ENCODE data around the gene MYH11.

The MYH11 gene

GRCh38 chr16:15752717-15753488 is 103.9 kb downstream of the MYH11 start:
- H3K9me3 ChIP-seq (ENCODE audit: insufficient read depth, low read depth, low read length): no peaks in the 10 kb centered on the region
- no peak for TF ChIP-seq CTCF (conservative IDR thresholded peaks at IDR 0.05; ENCODE audit: low read length)
- TF ChIP-seq EZH2phosphoT487 (IDR thresholded peaks at IDR 0.05; ENCODE audit: borderline replicate concordance): no peak
- no peak overlapping the region for H3K9ac ChIP-seq (ENCODE audit: low read depth, low read length, poor library complexity, severe bottlenecking)
- H3K36me3 ChIP-seq (ENCODE audit: insufficient read depth, low read length): no peaks in the 10 kb centered on the region
- H2AFZ ChIP-seq (ENCODE audit: low read length): no peak overlapping the region
- H3K9me2 ChIP-seq (replicated peaks; ENCODE audit: low read depth, low read length): no peaks in the 10 kb centered on the region
- no peak overlapping the region for H3K4me2 ChIP-seq (ENCODE audit: low read depth, low read length, poor library complexity, severe bottlenecking)
- H4K20me1 ChIP-seq (ENCODE audit: insufficient read depth, low read length, poor library complexity, severe bottlenecking): no peaks in the 10 kb centered on the region
- no peaks in the 10 kb centered on the region for H3K4me1 ChIP-seq (ENCODE audit: insufficient read depth, low read length, poor library complexity, severe bottlenecking)
- no peaks in the 10 kb centered on the region for H3F3A ChIP-seq (ENCODE audit: low read depth)
- H3K27me3 ChIP-seq (ENCODE audit: insufficient read depth, low read length, poor library complexity, severe bottlenecking): no peaks in the 10 kb centered on the region
- H3K4me3 ChIP-seq (ENCODE audit: low read length, poor library complexity, severe bottlenecking): no peak overlapping the region
- H3K79me2 ChIP-seq (ENCODE audit: insufficient read depth, low read length): no peaks in the 10 kb centered on the region

- Histone ChIP-seq H3K4me2 (ENCODE audit: low read depth, low read length, poor library complexity, severe bottlenecking) (no peak overlapping the region), H3K4me1 (ENCODE audit: insufficient read depth, low read length, poor library complexity, severe bottlenecking) (no peaks in the 10 kb centered on the region), H3K9me2 (replicated peaks; ENCODE audit: low read depth, low read length) (no peaks in the 10 kb centered on the region), H3K79me2 (ENCODE audit: insufficient read depth, low read length) (no peaks in the 10 kb centered on the region), H4K20me1 (ENCODE audit: insufficient read depth, low read length, poor library complexity, severe bottlenecking) (no peaks in the 10 kb centered on the region), H3F3A (ENCODE audit: low read depth) (no peaks in the 10 kb centered on the region), H3K4me3 (ENCODE audit: low read length, poor library complexity, severe bottlenecking) (no peak overlapping the region), H2AFZ (ENCODE audit: low read length) (no peak overlapping the region), H3K36me3 (ENCODE audit: insufficient read depth, low read length) (no peaks in the 10 kb centered on the region), H3K27me3 (ENCODE audit: insufficient read depth, low read length, poor library complexity, severe bottlenecking) (no peaks in the 10 kb centered on the region), H3K9me3 (ENCODE audit: insufficient read depth, low read depth, low read length) (no peaks in the 10 kb centered on the region), H3K9ac (ENCODE audit: low read depth, low read length, poor library complexity, severe bottlenecking) (no peak overlapping the region)
- TF ChIP-seq CTCF (conservative IDR thresholded peaks at IDR 0.05; ENCODE audit: low read length) (no peak), EZH2phosphoT487 (IDR thresholded peaks at IDR 0.05; ENCODE audit: borderline replicate concordance) (no peak)
Measured at GRCh38 chr16:15751940-15752339, 104.9 kb downstream of the MYH11 start.

- TF ChIP-seq CTCF (conservative IDR thresholded peaks at IDR 0.05; ENCODE audit: low read length): no peak
- TF ChIP-seq EZH2phosphoT487 (IDR thresholded peaks at IDR 0.05; ENCODE audit: borderline replicate concordance): no peak
- H3K4me2 ChIP-seq (ENCODE audit: low read depth, low read length, poor library complexity, severe bottlenecking): no peak overlapping the region
- no peaks in the 10 kb centered on the region for H3K9me3 ChIP-seq (ENCODE audit: insufficient read depth, low read depth, low read length)
Measured at GRCh38 chr16:15749985-15750384, 106.8 kb downstream of the MYH11 start.

More at GRCh38 chr16:15749985-15750384, 106.8 kb downstream of the MYH11 start:
- no peaks in the 10 kb centered on the region for H3K9me2 ChIP-seq (replicated peaks; ENCODE audit: low read depth, low read length)
- H2AFZ ChIP-seq (ENCODE audit: low read length): no peak overlapping the region
- no peaks in the 10 kb centered on the region for H3K27me3 ChIP-seq (ENCODE audit: insufficient read depth, low read length, poor library complexity, severe bottlenecking)
- no peak overlapping the region for H3K4me3 ChIP-seq (ENCODE audit: low read length, poor library complexity, severe bottlenecking)
- H3K36me3 ChIP-seq (ENCODE audit: insufficient read depth, low read length): no peaks in the 10 kb centered on the region
- no peaks in the 10 kb centered on the region for H3K4me1 ChIP-seq (ENCODE audit: insufficient read depth, low read length, poor library complexity, severe bottlenecking)
- no peaks in the 10 kb centered on the region for H3F3A ChIP-seq (ENCODE audit: low read depth)
- no peaks in the 10 kb centered on the region for H4K20me1 ChIP-seq (ENCODE audit: insufficient read depth, low read length, poor library complexity, severe bottlenecking)
- no peaks in the 10 kb centered on the region for H3K79me2 ChIP-seq (ENCODE audit: insufficient read depth, low read length)
- H3K9ac ChIP-seq (ENCODE audit: low read depth, low read length, poor library complexity, severe bottlenecking): no peak overlapping the region

Measured in Loucy (cell line).